Stomach (tissue), 4 donors: Measurements from ENCODE around the gene NTNG1.

Experiments
- POLR2A ChIP-seq, 4 donors: fragments of 450-650 bp; IDR thresholded peaks; one replicate each; pipeline ENCODE4 v1.6.1; 2016; ENCODE audit warnings: antibody characterized with exemption in 4 of 4, control low read depth in 2 of 4, mild to moderate bottlenecking in 1 of 4, moderate library complexity in 1 of 4
- TF ChIP-seq, protein P1 (sequence below), 7 experiments: fragments of 450-650 bp in 4 of 7; fragments of 200-600 bp in 3 of 7; sonication (generic) in 3 of 7; IDR thresholded peaks; one replicate each; pipeline ENCODE4 v1.5.1; 2016 to 2019; ENCODE audit warnings: antibody characterized with exemption in 7 of 7, control low read depth in 2 of 7, mild to moderate bottlenecking in 1 of 7

DNA sequence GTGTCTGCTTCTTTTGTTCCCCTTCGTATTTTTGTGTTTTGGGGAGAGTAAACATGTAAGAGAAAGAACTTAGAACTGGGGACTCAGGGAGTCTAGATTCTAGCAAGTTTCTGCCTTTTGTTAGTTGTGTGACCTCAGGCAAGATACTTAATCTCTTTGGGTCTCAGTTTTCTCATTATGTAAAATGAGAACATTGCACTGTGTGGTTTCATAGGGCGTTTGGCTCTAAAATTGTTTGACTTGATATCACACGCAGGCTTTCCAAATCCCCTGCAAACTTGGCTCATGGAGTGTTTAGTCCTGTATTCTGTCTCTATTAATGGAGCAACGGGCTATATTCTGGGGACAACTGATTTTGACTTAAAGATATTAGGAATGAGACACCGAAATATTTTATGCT lies 57.7 kb downstream of the NTNG1 start:
- TF ChIP-seq, protein P1, sequence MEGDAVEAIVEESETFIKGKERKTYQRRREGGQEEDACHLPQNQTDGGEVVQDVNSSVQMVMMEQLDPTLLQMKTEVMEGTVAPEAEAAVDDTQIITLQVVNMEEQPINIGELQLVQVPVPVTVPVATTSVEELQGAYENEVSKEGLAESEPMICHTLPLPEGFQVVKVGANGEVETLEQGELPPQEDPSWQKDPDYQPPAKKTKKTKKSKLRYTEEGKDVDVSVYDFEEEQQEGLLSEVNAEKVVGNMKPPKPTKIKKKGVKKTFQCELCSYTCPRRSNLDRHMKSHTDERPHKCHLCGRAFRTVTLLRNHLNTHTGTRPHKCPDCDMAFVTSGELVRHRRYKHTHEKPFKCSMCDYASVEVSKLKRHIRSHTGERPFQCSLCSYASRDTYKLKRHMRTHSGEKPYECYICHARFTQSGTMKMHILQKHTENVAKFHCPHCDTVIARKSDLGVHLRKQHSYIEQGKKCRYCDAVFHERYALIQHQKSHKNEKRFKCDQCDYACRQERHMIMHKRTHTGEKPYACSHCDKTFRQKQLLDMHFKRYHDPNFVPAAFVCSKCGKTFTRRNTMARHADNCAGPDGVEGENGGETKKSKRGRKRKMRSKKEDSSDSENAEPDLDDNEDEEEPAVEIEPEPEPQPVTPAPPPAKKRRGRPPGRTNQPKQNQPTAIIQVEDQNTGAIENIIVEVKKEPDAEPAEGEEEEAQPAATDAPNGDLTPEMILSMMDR (IDR thresholded peaks at IDR 0.05), result no peak
- TF ChIP-seq POLR2A (IDR thresholded peaks at IDR 0.05), result no peak
